Erythroblast (primary cell): ENCODE data around the gene FCN1.
"Not testable (repeated sequence)": the region's sequence is repeated elsewhere in the genome, so short reads cannot be mapped to it uniquely, and the experiment has no call there.

Experiments
- DNase-seq, 2 experiments: peaks; one replicate each; lab custom pipeline; 2025; lab: John Stamatoyannopoulos, UW
- GATA1 ChIP-seq: IDR thresholded peaks from 2 replicates; pipeline ENCODE4 v1.6.1; 2011; ENCODE audit warnings: low read depth, mild to moderate bottlenecking, control low read depth, low read length, moderate library complexity
- POLR2A ChIP-seq: IDR thresholded peaks from 2 replicates; pipeline ENCODE4 v1.6.1; 2011; ENCODE audit warnings: mild to moderate bottlenecking, low read length

Gene FCN1

GRCh38 chr9:134867917-134868750 lies 49.6 kb downstream of the FCN1 start:
- TF ChIP-seq POLR2A (no peak), GATA1 (no peak)

GRCh38 chr9:134864821-134865190 lies 52.9 kb downstream of the FCN1 start:
- DNase-seq = no peak
- TF ChIP-seq GATA1 (no peak), POLR2A (no peak)

More at GRCh38 chr9:134867917-134868750, 49.6 kb downstream of the FCN1 start:
- no peak for DNase-seq

GRCh38 chr9:134863941-134864820 lies 53.5 kb downstream of the FCN1 start:
- no peak for DNase-seq
- no peak for TF ChIP-seq GATA1
- no peak for TF ChIP-seq POLR2A

GRCh38 chr9:134863306-134863902 lies 54.3 kb downstream of the FCN1 start:
- DNase-seq = no peak
- TF ChIP-seq GATA1 (no peak), POLR2A (no peak)

GRCh38 chr9:134861595-134862334 lies 55.9 kb downstream of the FCN1 start:
- DNase-seq = no peak
- TF ChIP-seq GATA1 (no peak), POLR2A (no peak)

- TF ChIP-seq GATA1 (no peak), POLR2A (no peak)
- DNase-seq = no peak
These were observed 57.2 kb downstream of the FCN1 start for GRCh38 chr9:134860510-134860909.

GRCh38 chr9:134858051-134858841 lies 59.5 kb downstream of the FCN1 start:
- DNase-seq = no peak
- no peak for TF ChIP-seq GATA1
- TF ChIP-seq POLR2A = no peak

GRCh38 chr9:134857451-134857850 lies 60.3 kb downstream of the FCN1 start:
- DNase-seq = not testable (repeated sequence)

- DNase-seq = no peak
- TF ChIP-seq GATA1 (no peak), POLR2A (no peak)
These were observed 61.8 kb downstream of the FCN1 start for GRCh38 chr9:134855900-134856377.
